IMR-90 (cell line): ENCODE measurements around the gene CCDC9. TPM values are rescaled to one million over a fixed set of nuclear protein-coding genes. Genes with fewer than 3 reads are reported as not detected.
A peak's percentile ranks its signal among the peaks of the same experiment; 100 is the strongest.

ENCODE experiments used
- ATAC-seq: fragments of 200-7000 bp; cut with Tn5 transposase; 2 replicates; pipeline ENCODE4 v1.9.1; 2020; ENCODE audit warnings: low read depth, mild to moderate bottlenecking, moderate library complexity
- BruUV-seq: library from RNA; stranded (reverse); fragments of 400-500 nt; replicated peaks from 2 replicates; lab custom pipeline; 2021; lab: Mats Ljungman, UMichigan
- CTCF ChIA-PET: fragments of 300-600 bp; formaldehyde crosslinking; extraction: SDS; loops from one replicate; lab custom pipeline; 2021; ENCODE audit warnings: antibody characterized with exemption; lab: Yijun Ruan, JAX
- POLR2A ChIA-PET: fragments of 300-600 bp; sonication (Branson Sonifier 250); formaldehyde crosslinking; loops from one replicate; lab custom pipeline; 2022; ENCODE audit warnings: antibody characterized with exemption; ENCODE audit not compliant: unreplicated experiment; lab: Charles Lee
- DNase-seq: peaks from one replicate; pipeline ENCODE4 v3.0.0; 2013
- H2AFZ ChIP-seq: replicated peaks from 2 replicates; pipeline ENCODE3; 2013; ENCODE audit warnings: low read length, mild to moderate bottlenecking; ENCODE audit not compliant: poor library complexity
- H2AK5ac ChIP-seq: 2 replicates; pipeline ENCODE4 v1.6.1; 2013; ENCODE audit warnings: low read depth, low read length, inconsistent platforms
- H2AK9ac ChIP-seq: replicated peaks from 2 replicates; pipeline ENCODE3; 2013; ENCODE audit warnings: mild to moderate bottlenecking, low read depth, low read length, moderate library complexity; ENCODE audit not compliant: poor library complexity
- H2BK120ac ChIP-seq: 2 replicates; pipeline ENCODE4 v1.6.1; 2013; ENCODE audit warnings: low read depth, low read length, inconsistent platforms
- H2BK15ac ChIP-seq: 3 replicates; pipeline ENCODE4 v1.6.1; 2013; ENCODE audit warnings: low read depth, low read length, inconsistent platforms
- H2BK20ac ChIP-seq: 2 replicates; pipeline ENCODE4 v1.6.1; 2013; ENCODE audit warnings: low read depth, mild to moderate bottlenecking, inconsistent platforms, low read length, moderate library complexity
- H2BK5ac ChIP-seq: 2 replicates; pipeline ENCODE4 v1.6.1; 2013; ENCODE audit warnings: mild to moderate bottlenecking, low read depth, low read length, inconsistent platforms; ENCODE audit not compliant: poor library complexity, severe bottlenecking
- H3K14ac ChIP-seq: replicated peaks from 2 replicates; pipeline ENCODE4 v1.6.1; 2013; ENCODE audit warnings: low read depth, low read length, inconsistent platforms
- H3K18ac ChIP-seq: 2 replicates; pipeline ENCODE4 v1.6.1; 2013; ENCODE audit warnings: low read depth, low read length, control low read depth
- H3K23ac ChIP-seq: 2 replicates; pipeline ENCODE4 v1.6.1; 2013; ENCODE audit warnings: low read depth, low read length, inconsistent platforms
- H3K27ac ChIP-seq: 2 replicates; pipeline ENCODE4 v1.5.1; 2013; ENCODE audit warnings: mild to moderate bottlenecking, control low read depth, low read length; ENCODE audit not compliant: insufficient read depth
- H3K27me3 ChIP-seq: 2 replicates; pipeline ENCODE4 v1.6.1; 2013; ENCODE audit warnings: low read length; ENCODE audit not compliant: control insufficient read depth, insufficient read depth
- H3K36me3 ChIP-seq: 2 replicates; pipeline ENCODE4 v1.6.1; 2013; ENCODE audit warnings: low read length, mixed read lengths; ENCODE audit not compliant: control insufficient read depth, insufficient read depth
- H3K4ac ChIP-seq: 2 replicates; pipeline ENCODE4 v1.6.1; 2013; ENCODE audit warnings: low read depth, low read length, inconsistent platforms
- H3K4me1 ChIP-seq: 2 replicates; pipeline ENCODE4 v1.6.1; 2013; ENCODE audit warnings: low read length, mixed read lengths; ENCODE audit not compliant: control insufficient read depth, insufficient read depth
- H3K4me2 ChIP-seq: 2 replicates; pipeline ENCODE4 v1.6.1; 2013; ENCODE audit warnings: low read depth, mild to moderate bottlenecking, control low read depth, low read length, moderate library complexity
- H3K4me3 ChIP-seq: 2 replicates; pipeline ENCODE4 v1.5.1; 2013; ENCODE audit warnings: low read depth, mild to moderate bottlenecking, control low read depth, low read length, moderate library complexity; ENCODE audit not compliant: insufficient read depth
- H3K56ac ChIP-seq: 2 replicates; pipeline ENCODE4 v1.6.1; 2013; ENCODE audit warnings: low read length, inconsistent platforms; ENCODE audit not compliant: insufficient read depth; ENCODE audit errors: extremely low read depth
- H3K79me1 ChIP-seq, 2 experiments: 2 replicates each; pipeline ENCODE4 v1.6.1; 2013; ENCODE audit warnings: low read length in 2 of 2, inconsistent platforms in 1 of 2, low read depth in 1 of 2
- H3K9ac ChIP-seq: 2 replicates; pipeline ENCODE4 v1.6.1; 2013; ENCODE audit warnings: low read depth, low read length, control low read depth
- H3K9me1 ChIP-seq: 2 replicates; pipeline ENCODE4 v1.6.1; 2013; ENCODE audit warnings: low read length, inconsistent platforms; ENCODE audit not compliant: insufficient read depth
- H3K9me3 ChIP-seq: 2 replicates; pipeline ENCODE4 v1.6.1; 2013; ENCODE audit warnings: low read length; ENCODE audit not compliant: control insufficient read depth, insufficient read depth
- H4K20me1 ChIP-seq: 2 replicates; pipeline ENCODE4 v1.6.1; 2013; ENCODE audit warnings: low read length, inconsistent platforms; ENCODE audit not compliant: insufficient read depth
- H4K5ac ChIP-seq: 2 replicates; pipeline ENCODE4 v1.6.1; 2013; ENCODE audit warnings: mild to moderate bottlenecking, low read depth, low read length, control low read depth
- H4K8ac ChIP-seq, 2 experiments: 2 replicates each; pipeline ENCODE4 v1.6.1; 2013; ENCODE audit warnings: low read depth in 2 of 2, low read length in 2 of 2, control low read depth in 1 of 2, inconsistent platforms in 1 of 2
- H4K91ac ChIP-seq: 2 replicates; pipeline ENCODE4 v1.6.1; 2013; ENCODE audit warnings: low read depth, low read length, inconsistent platforms; ENCODE audit not compliant: insufficient read depth
- CEBPB ChIP-seq: IDR thresholded peaks from 2 replicates; pipeline ENCODE4 v1.6.1; 2012; ENCODE audit warnings: low read depth, low read length, improper control_type of control experiment
- FOS ChIP-seq: fragments of 150-350 bp; IDR thresholded peaks from 2 replicates; pipeline ENCODE4 v1.6.1; 2016; ENCODE audit warnings: low read depth, low read length
- WGBS, 2 experiments: methylation state at CpG; one replicate each; pipeline versions ENCODE4 v1.1.5 to v1.1.7; 2013; ENCODE audit warnings: missing lambda C conversion rate in 2 of 2; ENCODE audit not compliant: insufficient read length in 1 of 2; ENCODE audit errors: extremely low coverage in 2 of 2; 5-methylcytosine and 5-hydroxymethylcytosine counted together
- dilution Hi-C: fragments of 300-500 bp; cut with HindIII; formaldehyde crosslinking; loops from one replicate; pipeline ENCODE4 v1.14.3; 2018; ENCODE audit warnings: low sequenced_read_pairs; ENCODE audit not compliant: unreplicated experiment
- in situ Hi-C: fragments of 300-500 bp; cut with MboI; formaldehyde crosslinking; loops from 3 replicates; pipeline ENCODE4 v1.14.3; 2019; ENCODE audit warnings: low sequenced_read_pairs, inconsistent platforms, mixed read lengths
- intact Hi-C: fragments of 100-400 bp; cut with micrococcal nuclease; formaldehyde crosslinking; loops from 2 replicates; pipeline ENCODE4 v1.10.0; 2022
- polyA plus RNA-seq, 3 experiments: library from polyadenylated mRNA; depleted of rRNA; stranded (reverse); fragments of >200 nt; gene quantifications; 2 replicates each; pipeline ENCODE4 v1.2.3, GENCODE V29; 2012; ENCODE audit warnings: low replicate concordance in 1 of 3
- total RNA-seq: library from RNA; depleted of rRNA; stranded (reverse); fragments of >200 nt; gene quantifications from 2 replicates; pipeline ENCODE4 v1.2.3, GENCODE V29; 2012

Gene CCDC9
- total and polyA plus RNA-seq, 2 of the 4 experiments (the other 2 are of a cell fraction): 2.9 to 8.6 TPM

DNA sequence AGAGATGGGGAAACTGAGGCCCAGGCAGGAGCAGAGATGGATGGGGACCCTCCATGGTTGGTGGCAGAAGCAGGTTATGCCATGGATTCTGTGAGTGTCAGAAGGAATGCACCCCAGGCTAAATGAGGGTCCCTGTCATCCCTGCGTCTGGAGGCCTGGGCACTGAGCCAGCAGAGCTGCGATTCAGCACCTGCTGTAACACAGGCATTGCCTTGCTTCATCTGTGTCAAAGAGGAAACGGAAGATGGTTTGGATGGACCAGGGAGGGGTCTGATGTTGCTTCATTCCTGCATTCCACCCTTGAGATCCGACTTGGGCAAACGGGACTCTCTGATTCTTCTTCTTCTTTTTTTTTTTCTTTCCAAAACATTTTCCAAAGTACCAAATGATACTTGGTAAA, 54.5 kb downstream of the CCDC9 start:
- intact Hi-C loops: no loop called here
- CTCF ChIA-PET: interaction anchor here (0.6 kb wide), 1 partner anchor 27 kb away, joined by 4 read pairs; no protein-coding TSS in a partner anchor

More for the DNA sequence above, 54.5 kb downstream of the CCDC9 start:
- in situ Hi-C loops (no loop called here), dilution Hi-C loops (no loop called here)
- Histone ChIP-seq H3K4me1 (0 out of 2 replicates have a peak, but pooled peaks cover 2% of the 10 kb centered on the region), H3K9me1 (0 out of 2 replicates have a peak, but pooled peaks cover 4% of the 10 kb centered on the region), H3K9ac (no peak overlapping the region), H2AK5ac (no peak overlapping the region), H3K4me3 (no peak overlapping the region), H3K23ac (no peak overlapping the region), H3K9me3 (no peaks in the 10 kb centered on the region), H2BK120ac (no peak overlapping the region), H2BK5ac (no peak overlapping the region), H3K4ac (no peak overlapping the region), H3K27ac (no peak overlapping the region), H4K5ac (no peak overlapping the region), H3K14ac (no peak overlapping the region), H2BK15ac (no peak overlapping the region), H2BK20ac (no peak overlapping the region), H2AFZ (peak overlapping the region; percentile 1), H3K27me3 (no peaks in the 10 kb centered on the region), H4K91ac (no peak overlapping the region), H3K4me2 (no peak overlapping the region), H2AK9ac (no peak overlapping the region), H3K56ac (no peak overlapping the region), H4K8ac (no peak overlapping the region), H3K18ac (no peak overlapping the region), H3K79me1 (no peaks in the 10 kb centered on the region), H3K36me3 (no peaks in the 10 kb centered on the region), H4K20me1 (no peaks in the 10 kb centered on the region)
- ATAC-seq (no peak), DNase-seq (peak; percentile 21)
- BruUV-seq: no TSS peak
- POLR2A ChIA-PET: no interaction called here
- TF ChIP-seq FOS: no peak
- TF ChIP-seq CEBPB: peak; percentile 52; the same call in 1 of the 2 replicates
- WGBS, 2 experiments: 70% methylated on average over 2 of the region's 5 CpGs; no CpG with 5 or more reads in 1 of the 2 experiments
